ENCODE results near the gene LAMC1.

GRCh38 chr1:183075861-183076260 lies 52.6 kb downstream of the LAMC1 start:
- TF ChIP-seq, protein P1, sequence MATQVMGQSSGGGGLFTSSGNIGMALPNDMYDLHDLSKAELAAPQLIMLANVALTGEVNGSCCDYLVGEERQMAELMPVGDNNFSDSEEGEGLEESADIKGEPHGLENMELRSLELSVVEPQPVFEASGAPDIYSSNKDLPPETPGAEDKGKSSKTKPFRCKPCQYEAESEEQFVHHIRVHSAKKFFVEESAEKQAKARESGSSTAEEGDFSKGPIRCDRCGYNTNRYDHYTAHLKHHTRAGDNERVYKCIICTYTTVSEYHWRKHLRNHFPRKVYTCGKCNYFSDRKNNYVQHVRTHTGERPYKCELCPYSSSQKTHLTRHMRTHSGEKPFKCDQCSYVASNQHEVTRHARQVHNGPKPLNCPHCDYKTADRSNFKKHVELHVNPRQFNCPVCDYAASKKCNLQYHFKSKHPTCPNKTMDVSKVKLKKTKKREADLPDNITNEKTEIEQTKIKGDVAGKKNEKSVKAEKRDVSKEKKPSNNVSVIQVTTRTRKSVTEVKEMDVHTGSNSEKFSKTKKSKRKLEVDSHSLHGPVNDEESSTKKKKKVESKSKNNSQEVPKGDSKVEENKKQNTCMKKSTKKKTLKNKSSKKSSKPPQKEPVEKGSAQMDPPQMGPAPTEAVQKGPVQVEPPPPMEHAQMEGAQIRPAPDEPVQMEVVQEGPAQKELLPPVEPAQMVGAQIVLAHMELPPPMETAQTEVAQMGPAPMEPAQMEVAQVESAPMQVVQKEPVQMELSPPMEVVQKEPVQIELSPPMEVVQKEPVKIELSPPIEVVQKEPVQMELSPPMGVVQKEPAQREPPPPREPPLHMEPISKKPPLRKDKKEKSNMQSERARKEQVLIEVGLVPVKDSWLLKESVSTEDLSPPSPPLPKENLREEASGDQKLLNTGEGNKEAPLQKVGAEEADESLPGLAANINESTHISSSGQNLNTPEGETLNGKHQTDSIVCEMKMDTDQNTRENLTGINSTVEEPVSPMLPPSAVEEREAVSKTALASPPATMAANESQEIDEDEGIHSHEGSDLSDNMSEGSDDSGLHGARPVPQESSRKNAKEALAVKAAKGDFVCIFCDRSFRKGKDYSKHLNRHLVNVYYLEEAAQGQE (IDR thresholded peaks at IDR 0.05; ENCODE audit: low read depth, low read length) = no peak
- TF ChIP-seq YY1 (IDR thresholded peaks at IDR 0.05; ENCODE audit: low read depth, low read length) (no peak), POLR2A (IDR thresholded peaks at IDR 0.05; ENCODE audit: low read depth, low read length) (no peak), RAD21 (IDR thresholded peaks at IDR 0.05; ENCODE audit: insufficient read depth, low read depth, low read length) (no peak)
